Hematopoietic multipotent progenitor cell treated with erythropoietin and hydrocortisone succinate and interleukin-3 and kit ligand, for 15 days (in vitro differentiated cells): Measurements from ENCODE around the gene AACS.
A peak's percentile ranks its signal among the peaks of the same experiment; 100 is the strongest.

Experiments
- DNase-seq: peaks from one replicate; pipeline ENCODE4 v3.0.0-alpha.2; 2015; ENCODE audit warnings: low spot score

AACS gene

DNA sequence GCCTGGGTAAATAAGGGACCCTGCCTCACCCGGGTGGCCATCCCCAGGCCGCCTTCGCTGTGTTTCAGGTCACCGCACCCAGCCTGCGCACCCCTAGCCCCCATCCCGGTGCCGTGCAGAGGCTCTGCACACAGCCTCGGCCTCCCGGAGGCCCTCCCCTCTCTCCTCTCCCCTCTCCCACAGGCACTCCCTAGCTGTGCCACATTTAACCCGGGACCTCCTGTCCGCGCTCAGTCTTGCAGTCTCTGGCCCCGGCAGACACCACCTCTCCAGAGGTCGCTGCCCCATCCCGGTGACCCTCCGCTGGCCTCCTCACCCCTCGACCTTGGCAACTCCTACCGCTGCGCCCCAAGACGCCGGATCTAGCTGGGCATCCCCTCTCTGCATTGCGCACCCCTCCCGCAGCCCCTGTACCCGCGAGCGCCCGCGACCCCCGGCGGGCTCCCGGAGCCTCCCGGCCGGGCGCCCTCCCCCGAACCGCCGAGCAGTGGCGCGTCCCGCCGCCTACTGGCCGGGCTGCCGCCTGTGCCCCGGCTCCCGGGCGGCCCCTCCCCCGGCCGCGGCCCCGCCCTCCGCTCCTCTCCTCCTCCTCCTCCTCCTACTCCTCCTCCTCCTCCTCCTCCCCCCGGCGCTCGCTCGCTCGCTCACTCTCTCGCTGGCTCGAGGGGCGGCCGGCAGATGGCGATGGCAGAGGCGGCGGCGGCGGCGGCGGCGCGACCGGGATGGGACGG, 120.7 kb downstream of the AACS start, which contains the start of gene TMEM132B:
Gene TMEM132B (plus strand): TSS at position 647 of the 731 bp plus-strand sequence.
- DNase-seq = peak; percentile 34

DNA sequence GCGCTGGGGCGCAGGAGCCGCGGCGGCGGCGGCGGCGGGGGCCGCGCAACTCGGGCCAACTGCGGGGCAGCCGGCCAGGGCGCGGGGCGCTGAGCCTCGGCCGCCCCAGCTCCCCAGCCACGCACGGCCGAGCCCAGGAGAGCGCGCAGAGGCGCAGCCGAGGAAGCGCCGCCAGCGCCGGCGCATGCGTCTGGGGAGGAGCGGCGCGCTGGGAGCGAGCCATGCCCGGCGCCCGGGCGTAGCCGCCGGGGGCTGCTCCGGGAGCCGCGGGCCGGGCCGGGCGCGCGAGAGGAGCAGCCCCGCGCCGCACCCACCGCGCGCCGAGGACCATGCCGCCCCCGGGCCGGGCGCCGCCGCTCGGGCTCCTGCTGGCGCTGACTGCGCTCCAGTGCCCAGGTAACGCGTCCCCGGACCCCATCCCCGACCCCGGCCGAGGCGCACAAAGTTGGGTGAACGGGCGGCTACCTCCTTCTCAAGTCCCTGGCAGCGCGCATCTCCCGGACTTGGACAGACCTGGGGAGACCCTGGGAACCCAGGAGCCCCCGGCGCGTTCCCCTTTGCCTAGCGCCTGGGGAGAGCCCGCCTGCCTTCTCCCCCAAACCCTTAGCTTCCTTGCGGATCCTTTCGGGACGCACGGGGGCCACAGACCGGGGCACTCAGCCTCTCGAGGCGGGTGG, 121.4 kb downstream of the AACS start:
- DNase-seq = no peak

DNA sequence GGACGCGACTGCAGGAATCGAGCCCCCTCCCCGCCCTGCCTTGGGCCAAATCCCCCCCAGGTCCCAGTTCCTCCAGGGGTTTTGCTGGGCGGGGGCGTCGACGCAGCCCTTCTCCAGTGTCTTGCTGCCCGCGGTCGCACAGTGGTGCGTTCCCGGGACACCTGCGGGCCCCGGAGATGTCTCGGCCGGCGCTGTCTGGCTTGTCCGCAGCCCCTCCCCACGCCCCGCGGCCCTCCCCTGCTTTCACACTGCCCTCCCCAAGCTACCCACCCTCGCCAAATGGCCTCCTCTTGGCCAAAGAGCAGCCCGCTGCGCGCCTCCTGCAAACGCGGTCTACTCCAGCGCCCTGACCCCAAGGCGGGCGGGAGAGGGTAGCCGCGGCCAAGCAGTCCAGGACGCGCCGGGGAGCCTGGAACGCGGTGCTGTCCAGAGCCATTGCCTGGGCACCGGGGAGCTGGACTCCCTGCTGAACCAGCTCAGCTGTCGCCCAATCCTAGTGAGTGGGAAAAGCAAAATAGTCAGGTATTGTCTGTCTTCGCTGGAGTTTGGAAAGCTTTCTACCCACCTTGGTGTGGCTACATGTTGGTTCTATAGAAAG, 122.0 kb downstream of the AACS start:
- no peak for DNase-seq

DNA sequence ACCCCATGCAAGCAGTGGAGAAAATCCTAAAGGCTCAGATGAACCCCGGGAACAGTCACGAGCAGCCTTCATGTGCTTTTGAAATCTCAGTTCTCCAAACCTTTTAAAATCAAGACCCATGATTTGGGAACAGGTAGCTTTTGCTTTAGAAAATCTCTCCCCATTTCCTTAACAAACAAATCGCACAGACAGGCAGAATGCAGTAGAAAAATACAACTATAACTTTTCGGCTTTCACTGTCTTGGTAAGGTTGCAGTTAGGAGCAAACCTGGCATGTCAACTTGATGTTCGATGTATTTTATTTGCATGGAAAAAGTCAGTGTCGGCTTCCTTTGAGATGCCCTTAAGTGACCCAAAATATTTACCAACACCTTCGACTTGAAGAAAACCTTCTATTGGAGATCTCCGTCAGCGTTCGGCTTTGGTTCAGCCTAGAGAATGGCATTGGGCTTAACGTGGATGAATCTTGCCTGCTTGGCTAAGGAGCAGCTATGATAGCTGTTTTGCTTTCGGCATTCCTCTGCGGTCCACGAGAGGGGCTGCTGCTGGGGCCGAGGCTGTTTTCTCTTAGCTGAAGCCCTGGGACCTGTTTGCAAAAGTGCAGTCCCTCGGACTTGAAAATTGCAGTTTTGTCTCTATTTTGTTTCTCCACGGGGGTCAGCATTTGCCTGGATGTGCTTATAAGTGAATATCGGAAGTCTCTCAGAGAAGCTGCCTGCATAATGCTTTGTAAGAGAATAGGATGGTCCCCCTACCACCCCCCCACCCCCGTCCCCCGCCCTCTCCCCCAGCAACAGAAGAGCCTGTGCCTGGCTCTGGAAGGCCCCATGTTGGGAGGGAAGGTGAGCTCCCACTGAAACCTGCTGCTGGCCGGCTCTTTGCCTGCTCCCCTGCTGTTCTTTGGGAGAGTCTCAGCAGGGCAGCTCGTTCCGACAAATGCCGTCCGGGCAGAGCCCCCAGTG, 122.8 kb downstream of the AACS start:
- DNase-seq = no peak

DNA sequence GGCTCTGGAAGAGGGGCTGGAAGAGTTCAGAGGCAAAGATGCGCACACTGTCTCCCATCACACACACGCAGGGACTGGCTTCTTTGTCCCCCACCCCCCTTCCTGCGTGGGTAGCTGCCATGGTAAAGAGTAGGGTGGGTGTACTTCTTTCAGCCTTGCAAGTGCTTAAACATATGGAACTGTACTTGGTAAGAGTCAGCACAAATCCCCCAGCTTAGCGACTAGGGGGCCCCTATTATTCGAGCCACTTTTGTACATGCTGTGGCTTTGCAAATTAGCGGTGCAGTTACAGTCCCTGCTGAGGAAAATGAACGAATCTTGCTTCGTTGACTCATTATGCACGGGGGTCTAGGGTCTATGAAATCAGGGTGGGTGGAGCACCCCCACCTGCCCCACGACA, 123.8 kb downstream of the AACS start:
- DNase-seq = no peak

DNA sequence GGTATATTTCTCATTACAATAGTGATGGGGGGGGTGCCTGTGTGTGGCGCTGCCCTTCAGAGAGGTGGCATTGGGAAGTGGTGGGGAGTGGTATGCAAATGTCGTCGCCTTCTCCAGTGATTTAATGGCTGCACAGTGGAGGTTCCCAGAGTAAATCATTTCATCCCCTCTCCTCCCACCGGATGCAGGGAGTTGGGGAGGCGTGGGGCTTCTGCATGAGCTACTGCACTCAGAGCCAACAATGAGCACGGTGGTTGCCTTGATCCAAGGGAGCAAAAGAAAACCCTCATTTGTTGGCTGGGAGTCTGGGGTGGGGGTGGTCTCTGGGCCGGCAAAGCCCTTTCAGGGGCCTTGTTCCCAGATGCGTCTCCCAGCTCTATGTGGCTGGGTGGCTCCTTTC, 124.3 kb downstream of the AACS start:
- DNase-seq = no peak

DNA sequence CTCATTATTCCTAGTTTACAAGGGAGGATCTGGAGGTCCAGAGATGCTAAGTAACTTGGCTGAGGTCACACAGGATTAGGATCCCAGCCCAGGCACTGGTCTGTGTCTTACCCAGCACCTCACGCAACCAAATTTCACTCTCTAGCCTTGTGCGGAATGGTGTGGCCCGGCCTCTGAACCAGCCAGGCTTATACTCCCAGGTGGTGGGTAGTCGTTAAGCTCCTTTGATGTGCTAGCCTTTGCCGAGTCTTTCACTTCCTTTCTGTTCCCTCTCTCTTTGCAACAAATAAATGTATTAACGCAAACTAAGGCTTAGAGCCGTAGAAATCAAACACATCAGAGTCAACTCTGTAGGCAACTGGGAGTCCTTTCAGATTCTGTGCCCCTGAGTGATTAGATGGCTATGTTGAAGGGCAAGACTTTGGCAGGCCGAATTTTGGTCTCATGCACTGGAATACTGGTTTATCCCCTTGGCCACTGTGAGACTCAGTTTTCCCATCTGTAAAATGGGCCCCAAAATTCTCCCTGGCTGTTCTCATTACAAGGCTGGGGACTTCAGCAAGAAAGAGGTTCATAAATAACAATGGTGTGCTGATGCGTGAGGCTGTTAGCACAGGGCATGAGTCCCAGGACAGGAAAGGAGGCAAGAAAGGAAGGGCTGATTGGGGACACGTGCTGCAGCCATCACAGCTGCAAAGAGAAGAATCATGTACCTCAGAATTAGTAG, 126.3 kb downstream of the AACS start:
- DNase-seq = no peak

DNA sequence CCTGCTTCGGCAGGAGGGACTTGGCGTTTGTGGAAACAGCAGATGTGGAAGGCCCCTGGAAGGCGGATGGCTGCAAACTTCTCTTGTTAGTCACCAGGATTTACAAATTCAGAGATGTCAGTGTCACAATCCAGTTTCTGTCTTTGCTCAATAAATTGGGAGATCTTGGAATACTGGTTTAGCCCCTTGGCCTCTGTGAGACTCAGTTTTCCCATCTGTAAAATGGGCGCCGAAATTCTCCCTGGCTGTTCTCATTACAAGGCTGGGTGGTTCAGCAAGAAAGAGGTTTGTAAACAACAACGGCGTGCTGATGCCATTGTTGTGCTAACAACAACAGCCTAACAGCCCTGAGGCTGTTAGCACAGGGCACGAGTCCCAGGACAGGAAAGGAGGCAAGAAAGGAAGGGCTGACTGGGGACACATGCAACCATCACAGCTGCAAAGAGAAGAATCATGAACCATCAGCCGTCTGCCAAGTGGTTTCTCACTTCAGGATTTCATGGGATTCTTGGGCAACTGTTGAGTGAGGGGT, 127.5 kb downstream of the AACS start:
- no peak for DNase-seq
